GM18870 (cell line): ENCODE data around the gene TRPV5.
"Not testable (repeated sequence)": the region's sequence is repeated elsewhere in the genome, so short reads cannot be mapped to it uniquely, and the experiment has no call there.

ENCODE experiments used
- ATAC-seq: cut with Tn5 transposase; IDR thresholded peaks from one replicate; pipeline ENCODE4 v1.9.1; 2021; ENCODE audit warnings: moderate library complexity; ENCODE audit not compliant: unreplicated experiment

Gene TRPV5

GRCh38 chr7:142933624-142934023, at the start of gene TRPV5:
Gene TRPV5, minus strand, starts transcription at chr7:142933746. Its CDS starts 287 bp downstream, at chr7:142933459.
- ATAC-seq, result no peak

GRCh38 chr7:142978402-142978801, 44.9 kb upstream of the TRPV5 start:
- not testable (repeated sequence) for ATAC-seq

GRCh38 chr7:142974626-142975025, 41.1 kb upstream of the TRPV5 start:
- no peak for ATAC-seq

GRCh38 chr7:142969183-142969582, 35.6 kb upstream of the TRPV5 start:
- ATAC-seq, result no peak

GRCh38 chr7:142968229-142968628, 34.7 kb upstream of the TRPV5 start:
- ATAC-seq, result no peak

- ATAC-seq, result no peak
Observed at GRCh38 chr7:142964502-142965246, 31.1 kb upstream of the TRPV5 start.

- ATAC-seq, result no peak
Observed at GRCh38 chr7:142963993-142964392, 30.4 kb upstream of the TRPV5 start.

- no peak for ATAC-seq
Observed at GRCh38 chr7:142962991-142963390, 29.4 kb upstream of the TRPV5 start.

GRCh38 chr7:142961973-142962926, 28.7 kb upstream of the TRPV5 start, which contains the start of gene KEL:
Gene KEL, minus strand, starts transcription at chr7:142962363. Its CDS starts 157 bp downstream, at chr7:142962206.
- no peak for ATAC-seq

GRCh38 chr7:142961595-142961972, 28.0 kb upstream of the TRPV5 start:
- ATAC-seq, result no peak

GRCh38 chr7:142960955-142961512, 27.5 kb upstream of the TRPV5 start:
- no peak for ATAC-seq

GRCh38 chr7:142959202-142959601, 25.7 kb upstream of the TRPV5 start:
- no peak for ATAC-seq

- ATAC-seq, result no peak
Observed at GRCh38 chr7:142957723-142958122, 24.2 kb upstream of the TRPV5 start.

GRCh38 chr7:142956951-142957623, 23.5 kb upstream of the TRPV5 start:
- ATAC-seq, result no peak

- ATAC-seq, result no peak
Observed at GRCh38 chr7:142954680-142955268, 21.2 kb upstream of the TRPV5 start.

- ATAC-seq, result no peak
Observed at GRCh38 chr7:142950235-142950634, 16.7 kb upstream of the TRPV5 start.

- ATAC-seq, result no peak
Observed at GRCh38 chr7:142948603-142949002, 15.1 kb upstream of the TRPV5 start.

- ATAC-seq, result no peak
Observed at GRCh38 chr7:142945001-142945400, 11.5 kb upstream of the TRPV5 start.

GRCh38 chr7:142943706-142944268, 10.2 kb upstream of the TRPV5 start:
- ATAC-seq, result no peak

- no peak for ATAC-seq
Observed at GRCh38 chr7:142942746-142943145, 9.2 kb upstream of the TRPV5 start.
